Adrenal gland (tissue), 12 donors: ENCODE data around the gene MARCHF3. TPM values are rescaled to one million over a fixed set of nuclear protein-coding genes. Genes with fewer than 3 reads are reported as not detected.
"Not testable (repeated sequence)": the region's sequence is repeated elsewhere in the genome, so short reads cannot be mapped to it uniquely, and the experiment has no call there.

ENCODE experiments used
- DNase-seq, 7 donors: peaks; one replicate each; pipeline ENCODE4 v3.0.0-alpha.2; 2019 to 2020
- H3K27ac ChIP-seq, 5 donors: fragments of 200-600 bp; sonication (generic) in 4 of 5; 1 replicate in 3 of 5; 2 replicates in 2 of 5; pipeline versions ENCODE4 v1.5.1 to v1.8.0; 2016 to 2020; ENCODE audit warnings: mild to moderate bottlenecking in 1 of 5
- H3K27me3 ChIP-seq: fragments of 200-600 bp; 2 replicates; pipeline ENCODE4 v1.8.0; 2021
- H3K36me3 ChIP-seq, 2 donors: fragments of 200-600 bp; replicated peaks in 1 of 2; 1 replicate in 1 of 2; 2 replicates in 1 of 2; pipeline versions ENCODE4 v1.5.1 to v1.8.0; 2018 to 2022
- H3K4me1 ChIP-seq, 2 donors: fragments of 200-600 bp; replicated peaks in 1 of 2; 1 replicate in 1 of 2; 2 replicates in 1 of 2; pipeline versions ENCODE4 v1.5.1 to v1.8.0; 2018 to 2021
- H3K4me3 ChIP-seq, 4 donors: fragments of 200-600 bp; sonication (generic) in 3 of 4; one replicate each; pipeline ENCODE4 v1.5.1; 2016 to 2018
- H3K9me3 ChIP-seq, 3 donors: fragments of 200-600 bp; sonication (generic) in 1 of 3; replicated peaks in 1 of 3; 1 replicate in 2 of 3; 2 replicates in 1 of 3; pipeline versions ENCODE4 v1.5.1 to v1.8.0; 2016 to 2021
- POLR2A ChIP-seq, 2 donors: fragments of 450-650 bp; IDR thresholded peaks; one replicate each; pipeline ENCODE4 v1.6.1; 2017; ENCODE audit warnings: antibody characterized with exemption in 2 of 2, mild to moderate bottlenecking in 2 of 2, moderate library complexity in 1 of 2
- WGBS, 4 donors: extraction: QIAGEN DNeasy Blood & Tissue Kit in 2 of 4; methylation state at CpG; one replicate each; pipeline versions ENCODE4 v1.1.5 to v1.1.7; 2013 to 2017; 5-methylcytosine and 5-hydroxymethylcytosine counted together
- intact Hi-C, 2 donors: fragments of 100-400 bp; cut with DNase I; formaldehyde crosslinking; loops; one replicate each; pipeline versions ENCODE4 v1.14.1 to v1.15.0; 2022 to 2023
- polyA plus RNA-seq, 3 donors: library from polyadenylated mRNA; stranded (reverse); fragments of 200-250 nt in 2 of 3; fragments of 350-450 nt in 1 of 3; fragmentation: Illumina TruSeq in 1 of 3; extraction: RNeasy Lipid Tissue Mini Kit (QIAGEN cat#74804) in 1 of 3; gene quantifications; one replicate each; pipeline ENCODE4 v1.2.3, GENCODE V29; 2013 to 2014
- total RNA-seq, 9 donors: library from RNA; depleted of rRNA in 4 of 9; stranded (reverse); fragments of >200 nt in 4 of 9; fragments of 120-200 nt in 1 of 9; fragmentation: NEBNext Ultra II Directional in 1 of 9; extraction: Animal tissue kit (Norgen Biotek cat#: 25700) in 1 of 9; gene quantifications; one replicate each; pipeline versions ENCODE4 v1.1.0 to v1.2.4, GENCODE V29; 2013 to 2023
- TF ChIP-seq, protein P1 (sequence below), 6 experiments: fragments of 450-650 bp in 4 of 6; fragments of 200-600 bp in 2 of 6; sonication (generic) in 1 of 6; IDR thresholded peaks; 1 replicate in 5 of 6; 2 replicates in 1 of 6; pipeline versions ENCODE4 v1.5.1 to v1.8.0; 2016 to 2021; ENCODE audit warnings: antibody characterized with exemption in 6 of 6, mild to moderate bottlenecking in 2 of 6, moderate library complexity in 1 of 6
- donor health status: healthy with polysubstance abuse.
- donor health status: Bipolar disorder and iron deficiency.
- donor health status: DM: yes; HTN: yes; CAD: no.
- donor health status: DM: no; HTN: no; CAD: no.
- donor health status: DM: no; HTN: no; CAD: no.
- donor health status: DM: yes; HTN: yes; CAD: no.

The MARCHF3 gene
- total and polyA plus RNA-seq, 12 donors: 3.9 to 48.9 (median 12.2) TPM

DNA sequence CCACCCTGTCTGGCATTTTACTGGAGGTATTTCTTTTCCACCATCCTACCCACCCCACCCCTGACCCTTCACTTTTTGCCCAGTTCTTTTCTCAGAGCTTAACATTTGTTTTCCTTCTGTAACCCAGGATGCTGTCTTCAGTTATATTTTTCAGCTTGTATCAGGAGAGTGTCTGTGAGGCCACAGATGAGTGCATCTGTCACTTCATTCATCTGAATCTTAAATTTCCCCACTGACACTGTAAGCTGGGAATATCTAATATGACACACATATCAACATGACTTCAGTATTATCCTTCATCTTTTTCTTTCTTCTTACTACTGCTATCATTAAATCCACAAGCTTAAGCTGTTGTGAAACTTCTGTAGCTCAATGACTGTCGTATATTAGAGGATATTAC lies 4.9 kb downstream of the MARCHF3 start:
- TF ChIP-seq, protein P1, sequence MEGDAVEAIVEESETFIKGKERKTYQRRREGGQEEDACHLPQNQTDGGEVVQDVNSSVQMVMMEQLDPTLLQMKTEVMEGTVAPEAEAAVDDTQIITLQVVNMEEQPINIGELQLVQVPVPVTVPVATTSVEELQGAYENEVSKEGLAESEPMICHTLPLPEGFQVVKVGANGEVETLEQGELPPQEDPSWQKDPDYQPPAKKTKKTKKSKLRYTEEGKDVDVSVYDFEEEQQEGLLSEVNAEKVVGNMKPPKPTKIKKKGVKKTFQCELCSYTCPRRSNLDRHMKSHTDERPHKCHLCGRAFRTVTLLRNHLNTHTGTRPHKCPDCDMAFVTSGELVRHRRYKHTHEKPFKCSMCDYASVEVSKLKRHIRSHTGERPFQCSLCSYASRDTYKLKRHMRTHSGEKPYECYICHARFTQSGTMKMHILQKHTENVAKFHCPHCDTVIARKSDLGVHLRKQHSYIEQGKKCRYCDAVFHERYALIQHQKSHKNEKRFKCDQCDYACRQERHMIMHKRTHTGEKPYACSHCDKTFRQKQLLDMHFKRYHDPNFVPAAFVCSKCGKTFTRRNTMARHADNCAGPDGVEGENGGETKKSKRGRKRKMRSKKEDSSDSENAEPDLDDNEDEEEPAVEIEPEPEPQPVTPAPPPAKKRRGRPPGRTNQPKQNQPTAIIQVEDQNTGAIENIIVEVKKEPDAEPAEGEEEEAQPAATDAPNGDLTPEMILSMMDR (IDR thresholded peaks at IDR 0.05): no peak
- TF ChIP-seq POLR2A (IDR thresholded peaks at IDR 0.05): no peak
- no peak overlapping the region for H3K27ac ChIP-seq
- H3K4me3 ChIP-seq: no peak overlapping the region
- no peaks in the 10 kb centered on the region for H3K9me3 ChIP-seq
- peaks cover 10 to 27% of the 10 kb centered on the region in 2 donors for H3K4me1 ChIP-seq
- intact Hi-C loops: no loop called here
- no peaks in the 10 kb centered on the region for H3K27me3 ChIP-seq
- DNase-seq: no peak
- no peaks in the 10 kb centered on the region for H3K36me3 ChIP-seq
- 62 to 77% (median 70%) methylated on average over 1 of the region's 1 CpG for WGBS, 4 donors

GRCh38 chr5:127024821-127025220 lies 5.5 kb downstream of the MARCHF3 start:
- Histone ChIP-seq H3K4me1 (peaks cover 10 to 27% of the 10 kb centered on the region in 2 donors), H3K36me3 (no peaks in the 10 kb centered on the region), H3K27me3 (no peaks in the 10 kb centered on the region), H3K4me3 (no peak overlapping the region), H3K9me3 (no peaks in the 10 kb centered on the region), H3K27ac (no peak overlapping the region)
- intact Hi-C loops: no loop called here
- TF ChIP-seq POLR2A (IDR thresholded peaks at IDR 0.05): no peak
- TF ChIP-seq, protein P1 (IDR thresholded peaks at IDR 0.05): no peak
- 77 to 83% (median 80%) methylated on average over 4 of the region's 4 CpGs for WGBS, 4 donors
- no peak for DNase-seq

DNA sequence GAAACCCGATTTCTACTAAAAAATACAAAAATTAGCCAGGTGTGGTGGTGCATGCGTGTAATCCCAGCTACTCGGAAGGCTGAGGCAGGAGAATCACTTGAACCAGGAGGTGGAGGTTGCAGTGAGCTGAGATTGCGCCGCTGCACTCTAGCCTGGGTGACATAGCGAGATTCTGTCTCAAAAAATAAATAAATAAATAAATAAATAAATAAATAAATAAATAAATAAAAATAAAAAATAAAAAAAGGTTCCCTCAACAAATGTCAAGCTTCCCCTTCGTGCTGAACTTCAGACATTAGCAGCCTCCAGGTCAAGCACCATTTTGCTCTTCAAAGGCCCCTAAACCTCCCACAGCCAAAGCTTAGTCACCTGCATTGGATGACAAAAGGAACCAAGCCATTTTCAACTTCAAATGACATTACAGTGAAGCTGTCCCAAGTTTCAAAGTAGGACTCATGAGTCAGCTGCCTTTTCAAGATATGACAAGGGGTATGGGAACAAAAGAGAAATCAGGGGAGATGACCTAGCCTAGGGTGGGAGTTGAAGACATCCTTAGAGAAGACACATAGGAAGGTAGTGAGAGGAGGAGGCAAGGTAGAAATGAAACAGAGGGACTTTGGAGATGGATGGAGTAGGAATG lies 6.7 kb downstream of the MARCHF3 start:
- H3K27me3 ChIP-seq, H3K9me3 ChIP-seq, intact Hi-C loops, H3K4me3 ChIP-seq, H3K27ac ChIP-seq, H3K36me3 ChIP-seq, DNase-seq: not testable (repeated sequence)
- H3K4me1 ChIP-seq: peaks cover 4 to 19% of the 10 kb centered on the region in 2 donors
- WGBS, 4 donors: 95 to 98% (median 97%) methylated on average over 7 of the region's 7 CpGs

GRCh38 chr5:127022846-127023245 lies 7.5 kb downstream of the MARCHF3 start:
- Histone ChIP-seq H3K4me1 (peaks cover 0 to 11% of the 10 kb centered on the region in 2 donors), H3K9me3 (no peaks in the 10 kb centered on the region), H3K27me3 (no peaks in the 10 kb centered on the region), H3K4me3 (no peak overlapping the region), H3K36me3 (no peaks in the 10 kb centered on the region), H3K27ac (no peak overlapping the region)
- no peak for TF ChIP-seq POLR2A (IDR thresholded peaks at IDR 0.05)
- TF ChIP-seq, protein P1 (IDR thresholded peaks at IDR 0.05): no peak
- WGBS, 4 donors: 91 to 98% (median 93%) methylated on average over 3 of the region's 3 CpGs
- intact Hi-C loops: no loop called here
- DNase-seq: no peak

GRCh38 chr5:127019928-127020327 lies 10.4 kb downstream of the MARCHF3 start:
- Histone ChIP-seq H3K9me3 (no peaks in the 10 kb centered on the region), H3K4me3 (no peak overlapping the region), H3K36me3 (no peaks in the 10 kb centered on the region), H3K4me1 (no peaks in the 10 kb centered on the region), H3K27me3 (no peaks in the 10 kb centered on the region), H3K27ac (no peak overlapping the region)
- intact Hi-C loops: no loop called here
- DNase-seq: no peak
- no peak for TF ChIP-seq POLR2A (IDR thresholded peaks at IDR 0.05)
- WGBS, 4 donors: 81 to 92% (median 87%) methylated on average over 1 of the region's 1 CpG

DNA sequence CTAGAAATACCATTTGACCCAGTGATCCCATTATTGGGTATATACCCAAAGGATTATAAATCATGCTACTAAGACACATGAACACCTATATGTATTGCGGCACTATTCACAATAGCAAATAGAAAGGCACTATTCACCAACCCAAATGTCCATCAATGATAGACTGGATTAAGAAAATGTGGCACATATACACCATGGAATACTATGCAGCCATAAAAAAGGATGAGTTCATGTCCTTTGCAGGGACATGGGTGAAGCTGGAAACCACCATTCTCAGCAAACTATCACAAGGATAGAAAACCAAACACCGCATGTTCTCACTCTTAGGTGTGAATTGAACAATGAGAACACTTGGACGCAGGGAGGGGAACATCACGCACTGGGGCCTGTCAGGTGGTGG lies 13.6 kb downstream of the MARCHF3 start:
- H3K4me1 ChIP-seq, H3K27ac ChIP-seq, H3K9me3 ChIP-seq, DNase-seq, H3K36me3 ChIP-seq, H3K27me3 ChIP-seq, H3K4me3 ChIP-seq, intact Hi-C loops: not testable (repeated sequence)
- WGBS, 4 donors: 94 to 100% (median 97%) methylated on average over 4 of the region's 4 CpGs
